HEK293T (cell line): ENCODE results near the gene PCTP.

Experiments
- CTCF ChIA-PET: fragments of 350-600 bp; formaldehyde crosslinking; extraction: SDS; loops from one replicate; lab custom pipeline; 2021; ENCODE audit warnings: antibody characterized with exemption, inconsistent platforms; lab: Yijun Ruan, JAX
- POLR2A ChIA-PET: fragments of 350-600 bp; formaldehyde crosslinking; extraction: SDS; loops from one replicate; lab custom pipeline; 2020; ENCODE audit warnings: antibody characterized with exemption, inconsistent platforms; lab: Yijun Ruan, JAX
- DNase-seq: peaks from one replicate; pipeline ENCODE4 v3.0.0; 2012; ENCODE audit warnings: mixed read lengths; ENCODE audit errors: extremely low spot score
- ARNT ChIP-seq: fragments of 450-650 bp; IDR thresholded peaks from 2 replicates; pipeline ENCODE4 v1.6.1; 2017; ENCODE audit warnings: mild to moderate bottlenecking
- BHLHE40 ChIP-seq: fragments of 450-650 bp; IDR thresholded peaks from 2 replicates; pipeline ENCODE4 v1.6.1; 2016; ENCODE audit warnings: mild to moderate bottlenecking, moderate library complexity, borderline replicate concordance
- CTBP1 ChIP-seq: fragments of 450-650 bp; IDR thresholded peaks from 2 replicates; pipeline ENCODE4 v1.6.1; 2016; ENCODE audit warnings: borderline replicate concordance
- FOXA1 ChIP-seq: fragments of 450-650 bp; IDR thresholded peaks from 2 replicates; pipeline ENCODE4 v1.6.1; 2016; ENCODE audit warnings: mild to moderate bottlenecking
- FOXK2 ChIP-seq: fragments of 450-650 bp; IDR thresholded peaks from 2 replicates; pipeline ENCODE4 v1.6.1; 2016; ENCODE audit warnings: mild to moderate bottlenecking
- FOXM1 ChIP-seq: fragments of 450-650 bp; IDR thresholded peaks from 2 replicates; pipeline ENCODE4 v1.6.1; 2017; ENCODE audit warnings: mild to moderate bottlenecking, borderline replicate concordance
- HDGF ChIP-seq: fragments of 450-650 bp; IDR thresholded peaks from 2 replicates; pipeline ENCODE4 v1.6.1; 2017; ENCODE audit warnings: antibody characterized with exemption, borderline replicate concordance
- L3MBTL2 ChIP-seq: fragments of 450-650 bp; conservative IDR thresholded peaks from 2 replicates; pipeline ENCODE4 v1.6.1; 2016; ENCODE audit warnings: mild to moderate bottlenecking
- LEF1 ChIP-seq: fragments of 450-650 bp; IDR thresholded peaks from 2 replicates; pipeline ENCODE4 v1.6.1; 2017; ENCODE audit warnings: mild to moderate bottlenecking, borderline replicate concordance
- NFRKB ChIP-seq: fragments of 450-650 bp; IDR thresholded peaks from 2 replicates; pipeline ENCODE4 v1.6.1; 2016; ENCODE audit warnings: mild to moderate bottlenecking, moderate library complexity
- PKNOX1 ChIP-seq: fragments of 450-650 bp; IDR thresholded peaks from 2 replicates; pipeline ENCODE4 v1.6.1; 2016
- SP1 ChIP-seq: fragments of 450-650 bp; IDR thresholded peaks from 2 replicates; pipeline ENCODE4 v1.6.1; 2017
- SUZ12 ChIP-seq: fragments of 450-650 bp; IDR thresholded peaks from 2 replicates; pipeline ENCODE4 v1.6.1; 2016; ENCODE audit warnings: mild to moderate bottlenecking
- TARDBP ChIP-seq: fragments of 450-650 bp; IDR thresholded peaks from 2 replicates; pipeline ENCODE4 v1.6.1; 2016
- ZNF384 ChIP-seq: fragments of 450-650 bp; IDR thresholded peaks from 2 replicates; pipeline ENCODE4 v1.6.1; 2016

The PCTP gene

GRCh38 chr17:55717432-55717831 lies 33.4 kb upstream of the PCTP start:
- no peak for DNase-seq
- POLR2A ChIA-PET = interaction anchor here (0.9 kb wide), 1 partner anchor 34 kb away, joined by 3 read pairs; the partner anchor contains the start of gene PCTP
- no peak for TF ChIP-seq BHLHE40
- no peak for TF ChIP-seq HDGF
- TF ChIP-seq LEF1 = no peak
- no peak for TF ChIP-seq FOXM1
- no peak for TF ChIP-seq SP1
- no peak for TF ChIP-seq L3MBTL2
- no peak for TF ChIP-seq CTBP1
- no peak for TF ChIP-seq TARDBP
- no peak for TF ChIP-seq FOXA1
- no peak for TF ChIP-seq ARNT
- no peak for TF ChIP-seq PKNOX1
- no peak for TF ChIP-seq FOXK2
- CTCF ChIA-PET = interaction anchor here (0.6 to 2.3 kb wide), 7 partner anchors 8 to 81 kb away, joined by 3 to 6 read pairs (median 4); no protein-coding TSS in a partner anchor

- POLR2A ChIA-PET = interaction anchor here (0.6 to 0.9 kb wide), 2 partner anchors 16 to 33 kb away, joined by 3 read pairs; partner anchors contain the start of gene PCTP
- TF ChIP-seq SP1 = no peak
- peak; percentile 49 for DNase-seq
- CTCF ChIA-PET = interaction anchor here (0.6 to 2.3 kb wide), 10 partner anchors 9 to 208 kb away, joined by 3 to 6 read pairs (median 4); no protein-coding TSS in a partner anchor
These were observed 32.7 kb upstream of the PCTP start for GRCh38 chr17:55717898-55718735.

- DNase-seq = no peak
- CTCF ChIA-PET = interaction anchor here (0.9 kb wide), 3 partner anchors 9 to 14 kb away, joined by 3 to 4 read pairs (median 3); no protein-coding TSS in a partner anchor
- POLR2A ChIA-PET = interaction anchor here (1.0 to 2.3 kb wide), 2 partner anchors 13 to 22 kb away, joined by 3 to 11 read pairs; no protein-coding TSS in a partner anchor
- TF ChIP-seq ZNF384 = no peak
- no peak for TF ChIP-seq HDGF
- no peak for TF ChIP-seq FOXK2
- no peak for TF ChIP-seq SUZ12
- TF ChIP-seq SP1 = no peak
- no peak for TF ChIP-seq BHLHE40
- TF ChIP-seq PKNOX1 = peak; percentile 91
- no peak for TF ChIP-seq NFRKB
These were observed 29.7 kb upstream of the PCTP start for GRCh38 chr17:55720919-55721836.

- CTCF ChIA-PET = interaction anchor here (1.0 to 1.3 kb wide), 2 partner anchors 8 to 11 kb away, joined by 4 to 9 read pairs; no protein-coding TSS in a partner anchor
- no peak for DNase-seq
- TF ChIP-seq ARNT (no peak), BHLHE40 (no peak), NFRKB (no peak), PKNOX1 (peak; percentile 82), TARDBP (no peak), CTBP1 (no peak), ZNF384 (no peak), SP1 (no peak)
- POLR2A ChIA-PET = interaction anchor here (1.0 to 2.3 kb wide), 4 partner anchors 9 to 29 kb away, joined by 3 to 11 read pairs (median 8); partner anchors contain the start of gene PCTP
These were observed 28.7 kb upstream of the PCTP start for GRCh38 chr17:55722016-55722736.

GRCh38 chr17:55722742-55723487 lies 27.9 kb upstream of the PCTP start, which contains the start of gene TMEM100:
Gene TMEM100, minus strand, starts transcription at chr17:55722864. Its CDS starts 1,794 bp downstream, at chr17:55721070.
- peak; percentile 19 for DNase-seq
- TF ChIP-seq TARDBP = no peak
- no peak for TF ChIP-seq SP1
- no peak for TF ChIP-seq FOXA1
- peak; percentile 74 for TF ChIP-seq ZNF384
- peak; percentile 20; the same call in 1 of the 2 replicates for TF ChIP-seq PKNOX1
- ChIA-PET CTCF (interaction anchor here (1.0 to 1.3 kb wide), 2 partner anchors 8 to 11 kb away, joined by 4 to 9 read pairs; no protein-coding TSS in a partner anchor), POLR2A (interaction anchor here (1.6 to 2.3 kb wide), 3 partner anchors 8 to 28 kb away, joined by 5 to 11 read pairs (median 11); partner anchors contain the start of gene PCTP)
